Effector CD4-positive, alpha-beta T cell (primary cell): Measurements from ENCODE around the gene FST.

Source experiments
- DNase-seq: peaks from one replicate; pipeline ENCODE4 v3.0.0-alpha.2; 2020

FST gene

DNA sequence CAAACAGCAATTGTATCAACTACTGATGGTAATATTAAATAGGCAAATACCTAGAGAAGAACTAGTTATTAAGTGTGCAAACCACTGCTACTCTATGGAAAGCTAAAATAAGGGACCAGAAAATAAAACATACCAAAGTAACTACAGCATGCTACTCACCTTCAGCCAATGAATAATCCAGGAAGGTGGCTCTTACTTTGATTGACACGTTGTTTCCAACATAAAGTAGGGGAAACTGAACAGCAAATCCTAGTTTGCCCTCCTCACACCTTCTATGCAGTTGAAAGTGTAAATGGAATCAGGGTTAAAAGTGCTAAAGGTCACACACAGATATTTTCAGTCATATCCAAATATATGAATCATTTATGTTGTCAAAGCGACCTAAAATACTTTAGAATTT is 5.1 kb upstream of the FST start:
- DNase-seq, result no peak

DNA sequence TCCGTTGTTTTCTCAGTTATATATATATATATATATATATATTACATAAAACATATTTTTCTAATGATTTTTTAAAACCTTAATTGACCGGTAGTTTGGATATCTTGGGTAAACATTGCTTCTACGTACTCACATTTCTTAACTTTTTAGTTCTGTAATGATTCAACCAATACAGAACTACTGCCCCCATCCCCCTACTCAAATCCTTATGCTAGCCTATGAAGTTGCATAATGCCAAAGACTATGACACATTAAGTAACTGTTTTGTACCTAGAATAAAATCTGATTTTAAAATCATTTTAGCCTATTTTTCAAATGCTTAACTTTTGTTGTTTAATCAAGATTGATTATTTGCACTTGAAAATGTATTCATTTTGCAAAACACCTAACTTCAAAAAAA is 4.4 kb upstream of the FST start:
- no peak for DNase-seq

DNA sequence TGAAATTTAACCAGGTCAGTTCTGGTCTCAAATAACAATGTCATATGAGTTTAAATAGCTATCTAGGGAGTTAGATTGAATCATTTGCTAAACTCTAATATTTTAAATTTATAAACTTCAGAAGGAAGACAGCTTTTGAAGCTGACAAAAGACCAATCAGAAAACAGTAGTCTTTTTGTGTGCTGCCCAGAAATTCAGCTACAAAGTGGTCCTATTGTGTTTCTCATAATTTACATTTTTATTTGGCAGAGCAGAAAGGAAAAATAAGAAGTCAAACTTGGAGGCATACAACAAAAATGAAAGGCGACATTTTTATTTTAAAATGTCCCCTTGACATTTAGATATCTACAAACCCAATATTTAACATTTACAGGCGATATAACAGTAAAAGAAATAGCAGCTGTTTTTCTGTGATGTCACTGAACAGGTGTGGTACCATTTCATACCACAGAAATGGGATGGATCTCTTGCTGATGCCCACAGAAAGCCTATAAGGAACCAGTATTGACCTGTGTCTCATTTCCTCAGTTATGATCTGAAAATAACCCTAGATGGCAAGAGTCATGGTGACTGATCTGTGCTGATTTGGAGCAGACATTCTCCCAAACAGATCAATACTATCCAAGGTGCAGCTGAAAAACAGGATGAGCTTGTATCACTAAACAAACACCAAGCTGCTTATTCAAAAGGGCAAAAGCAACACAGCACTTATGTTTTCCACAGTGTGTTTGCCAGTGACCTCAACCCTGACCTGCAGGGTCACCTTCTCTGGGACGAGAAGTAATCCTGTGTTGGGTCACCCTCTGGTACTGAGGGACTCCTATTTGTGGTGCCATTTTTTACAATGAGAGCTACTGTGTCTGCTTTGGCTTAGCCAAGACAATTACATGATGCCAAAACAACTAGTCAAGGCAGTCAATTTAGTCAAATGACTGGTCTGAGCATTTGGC is 3.6 kb upstream of the FST start:
- DNase-seq, result no peak

DNA sequence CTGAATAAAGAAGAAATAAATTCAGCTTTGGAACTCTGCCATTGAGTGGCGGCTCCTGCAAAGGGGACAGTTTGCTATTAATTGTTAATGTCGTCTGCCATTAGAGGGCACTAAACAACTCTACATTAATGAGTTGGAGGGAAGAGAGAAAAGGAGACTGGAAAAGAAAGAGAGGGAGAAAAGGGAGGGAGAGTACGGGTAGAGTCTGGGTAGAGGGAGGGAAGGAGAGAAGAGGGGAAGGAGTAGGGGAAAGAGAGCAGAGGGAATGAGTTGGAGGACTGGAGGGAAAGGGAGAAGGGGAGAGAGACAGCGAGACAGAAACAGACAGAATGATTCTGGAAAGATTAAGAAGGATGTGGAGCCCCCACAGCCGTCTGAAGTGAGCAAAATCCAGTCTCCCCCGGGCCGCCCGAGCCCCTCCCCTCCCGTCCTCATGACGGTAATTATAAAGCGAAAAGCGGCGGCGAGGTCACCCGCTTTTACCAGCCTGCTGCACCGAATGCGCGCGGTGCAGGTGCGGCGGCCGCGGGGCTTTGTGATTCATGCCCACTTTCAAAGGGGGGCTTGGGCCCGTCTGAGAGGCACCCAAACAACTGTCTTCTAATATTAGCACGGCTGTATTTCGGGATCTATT is 1.9 kb upstream of the FST start:
- DNase-seq, result no peak

DNA sequence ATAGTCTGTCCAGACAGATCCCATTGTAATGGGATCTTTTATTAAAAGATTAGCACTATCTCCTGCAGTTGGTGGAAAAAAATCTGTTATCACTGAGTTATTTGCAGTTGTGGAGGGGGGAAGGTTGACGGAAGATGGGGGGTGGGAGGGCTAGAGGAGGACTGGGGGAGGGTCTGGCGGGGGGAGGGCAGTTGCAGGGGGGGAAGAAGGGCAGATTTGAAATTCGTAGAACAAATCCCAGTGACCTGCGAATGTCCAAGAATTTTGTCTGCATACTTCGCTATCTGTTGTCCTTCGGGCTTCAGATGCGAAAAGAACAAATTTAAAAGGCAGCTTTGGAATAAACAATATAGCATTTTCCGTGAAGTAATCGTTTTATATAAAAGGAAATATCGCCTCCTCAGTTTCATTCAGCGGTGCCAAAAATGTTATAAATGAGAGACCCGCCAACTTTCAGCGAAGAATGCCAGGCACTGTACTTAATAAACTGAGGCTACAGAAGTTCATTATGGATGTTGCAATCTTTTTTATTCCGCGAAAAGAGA is 1.3 kb upstream of the FST start:
- DNase-seq, result no peak

DNA sequence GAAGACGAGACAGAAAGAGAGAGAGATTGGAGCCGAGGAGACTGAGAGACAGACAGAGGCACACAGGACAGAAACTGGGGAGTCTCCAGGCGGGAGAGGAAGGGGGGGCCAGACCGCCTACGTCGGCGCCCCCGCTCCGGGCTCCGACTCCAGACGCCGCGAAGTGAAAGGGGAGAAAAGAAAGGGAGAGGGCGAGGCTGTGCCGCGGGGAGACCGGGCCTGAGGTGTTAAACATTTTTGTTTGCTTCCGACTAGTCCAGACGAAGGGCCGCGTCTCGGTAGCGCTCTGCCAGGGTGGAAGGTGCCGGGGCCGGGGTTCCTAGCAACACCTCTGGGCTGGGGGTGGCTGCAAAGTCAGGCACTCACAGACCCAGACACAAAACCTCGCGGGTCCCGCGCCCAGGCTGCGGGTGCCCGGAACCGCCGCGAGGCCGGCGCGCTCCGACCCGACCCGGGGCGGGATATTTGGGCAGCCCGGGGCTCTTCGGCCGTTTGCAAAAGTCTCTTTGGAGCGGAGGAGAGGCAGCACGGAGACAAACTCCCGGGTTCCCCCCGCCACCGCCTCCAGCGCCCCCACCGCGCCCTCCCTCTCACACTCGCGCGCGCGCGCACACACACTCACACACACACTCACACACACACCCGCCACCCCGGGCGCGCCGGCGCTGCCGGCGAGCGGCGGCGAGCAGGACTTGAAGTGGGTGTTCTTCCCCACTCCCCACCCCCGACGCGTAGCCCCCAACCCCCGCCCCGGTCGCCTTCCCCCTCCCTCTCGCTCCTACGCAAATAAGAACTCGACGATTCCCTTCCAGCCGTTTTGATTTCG is 626 bp upstream of the FST start:
- DNase-seq, result peak; percentile 8

DNA sequence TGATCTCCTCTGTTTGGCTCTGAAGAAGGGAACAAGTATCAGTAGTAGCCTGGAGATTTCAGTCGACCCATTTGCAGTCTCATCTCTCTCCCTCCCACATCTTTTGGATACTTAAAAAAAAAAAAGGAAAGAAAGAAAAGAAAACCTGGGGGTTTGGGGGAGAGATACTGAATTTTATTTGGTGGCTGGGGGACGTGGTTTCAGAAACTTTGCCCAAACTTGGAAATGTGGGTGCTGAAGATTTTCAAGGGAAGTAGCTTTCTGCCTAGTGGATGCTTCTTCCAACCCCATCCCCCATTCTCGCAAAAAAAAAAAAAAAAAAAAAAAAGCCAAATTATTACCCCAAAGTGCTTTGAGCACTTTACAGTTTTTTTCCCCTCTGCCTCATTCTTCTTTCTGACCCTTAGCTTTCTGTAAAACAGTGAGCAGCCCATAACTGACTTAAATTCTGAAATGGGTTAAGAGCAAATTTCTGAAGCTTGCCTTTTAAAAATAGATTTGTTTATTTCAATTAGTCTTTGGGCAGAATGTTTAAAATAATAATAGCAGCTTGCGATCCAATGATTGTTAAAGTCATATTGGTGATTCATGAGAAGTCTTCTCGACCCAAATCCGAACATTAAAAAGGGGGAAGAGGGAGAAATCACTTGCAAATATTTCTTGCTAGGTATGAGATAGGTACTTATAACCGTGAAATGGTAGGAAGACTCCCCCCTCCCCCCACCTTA is 894 bp downstream of the FST start:
- DNase-seq, result no peak

DNA sequence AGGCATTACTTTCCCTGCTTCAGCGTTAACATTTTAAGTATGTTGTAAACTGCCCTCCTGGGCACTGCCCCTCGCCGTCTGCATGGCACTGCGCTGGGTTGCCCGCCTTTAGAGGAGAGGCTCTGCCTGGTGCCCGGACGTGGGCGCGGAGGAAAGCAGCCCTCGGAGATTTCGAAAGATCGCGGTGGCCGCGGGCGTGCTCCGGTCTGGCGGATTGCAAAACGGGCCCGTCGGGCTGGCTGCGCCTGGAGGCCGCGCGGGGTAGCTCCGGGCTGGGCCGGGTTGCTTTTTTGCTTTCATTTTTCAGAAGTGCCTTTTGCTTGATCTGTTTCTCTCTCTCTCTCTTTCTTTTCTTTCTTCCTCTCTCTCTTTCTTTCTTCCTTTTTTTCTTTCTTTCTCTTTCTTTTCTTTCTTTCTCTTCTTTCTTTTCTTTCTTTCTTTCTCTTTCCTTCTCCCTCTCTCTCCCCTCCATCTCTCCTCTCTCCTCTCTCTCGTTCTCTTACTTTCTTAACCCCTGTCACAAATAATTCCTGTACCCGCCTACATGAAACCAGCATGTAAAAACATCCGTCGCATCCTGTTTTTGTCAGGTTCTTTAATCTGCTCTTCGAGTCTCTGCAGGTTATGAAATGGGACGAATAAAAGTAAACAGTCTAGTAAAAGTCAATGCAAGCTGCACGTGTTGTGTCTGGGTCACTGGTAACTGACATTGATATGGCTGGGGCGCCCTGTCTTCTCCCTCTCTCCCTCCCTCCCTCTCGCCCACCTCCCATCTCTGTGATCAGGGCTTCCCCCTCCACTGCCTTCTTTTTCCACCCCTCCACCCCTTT is 1.7 kb downstream of the FST start:
- peak; percentile 14 for DNase-seq

DNA sequence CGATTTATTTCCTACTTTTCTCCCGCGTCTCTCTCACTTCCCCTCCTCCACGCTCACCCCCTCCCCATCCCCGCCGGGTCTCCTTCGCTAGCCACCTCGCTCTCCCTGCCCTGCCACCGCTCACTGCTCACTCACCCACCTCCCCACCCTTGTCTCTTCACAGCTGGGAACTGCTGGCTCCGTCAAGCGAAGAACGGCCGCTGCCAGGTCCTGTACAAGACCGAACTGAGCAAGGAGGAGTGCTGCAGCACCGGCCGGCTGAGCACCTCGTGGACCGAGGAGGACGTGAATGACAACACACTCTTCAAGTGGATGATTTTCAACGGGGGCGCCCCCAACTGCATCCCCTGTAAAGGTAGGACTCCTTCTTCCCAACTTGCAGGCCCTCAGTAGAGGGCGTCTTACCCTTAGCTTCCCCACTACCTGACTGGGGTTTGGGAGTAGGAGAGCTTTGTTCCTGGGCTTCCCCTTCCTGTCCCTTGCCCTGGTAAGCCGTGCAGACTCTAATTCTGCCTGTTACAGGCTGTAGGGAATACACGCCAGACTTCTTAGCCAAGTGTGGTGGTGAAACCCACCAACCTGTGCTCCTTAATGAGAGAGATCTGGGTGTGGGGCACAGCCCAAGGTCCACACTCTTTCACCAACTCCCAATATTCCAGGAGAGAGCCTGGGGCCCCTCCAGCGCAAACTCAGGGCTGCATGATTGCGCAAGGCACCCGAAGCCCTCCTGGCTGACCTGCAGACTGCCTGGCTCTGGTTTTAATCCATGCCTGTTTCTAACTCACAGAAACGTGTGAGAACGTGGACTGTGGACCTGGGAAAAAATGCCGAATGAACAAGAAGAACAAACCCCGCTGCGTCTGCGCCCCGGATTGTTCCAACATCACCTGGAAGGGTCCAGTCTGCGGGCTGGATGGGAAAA is 2.5 kb downstream of the FST start:
- peak; percentile 4 for DNase-seq

DNA sequence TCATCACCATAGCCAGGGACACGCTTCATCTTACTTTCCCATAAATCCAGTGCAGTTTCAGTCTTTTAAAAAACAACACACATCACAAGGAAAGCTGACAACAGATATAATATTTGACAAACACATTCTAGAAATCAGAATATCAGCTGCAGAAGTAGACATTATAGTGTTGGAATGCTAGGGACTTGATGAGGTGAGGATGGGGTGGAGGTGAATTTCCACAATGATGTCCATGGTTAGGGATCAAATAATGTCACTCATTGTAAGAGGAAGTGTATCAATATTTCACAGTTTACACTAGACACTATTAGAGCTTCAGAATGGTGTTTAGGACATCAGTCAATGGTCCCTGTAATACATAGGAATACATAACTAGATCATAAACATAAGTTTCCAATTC is 7.0 kb downstream of the FST start:
- no peak for DNase-seq

DNA sequence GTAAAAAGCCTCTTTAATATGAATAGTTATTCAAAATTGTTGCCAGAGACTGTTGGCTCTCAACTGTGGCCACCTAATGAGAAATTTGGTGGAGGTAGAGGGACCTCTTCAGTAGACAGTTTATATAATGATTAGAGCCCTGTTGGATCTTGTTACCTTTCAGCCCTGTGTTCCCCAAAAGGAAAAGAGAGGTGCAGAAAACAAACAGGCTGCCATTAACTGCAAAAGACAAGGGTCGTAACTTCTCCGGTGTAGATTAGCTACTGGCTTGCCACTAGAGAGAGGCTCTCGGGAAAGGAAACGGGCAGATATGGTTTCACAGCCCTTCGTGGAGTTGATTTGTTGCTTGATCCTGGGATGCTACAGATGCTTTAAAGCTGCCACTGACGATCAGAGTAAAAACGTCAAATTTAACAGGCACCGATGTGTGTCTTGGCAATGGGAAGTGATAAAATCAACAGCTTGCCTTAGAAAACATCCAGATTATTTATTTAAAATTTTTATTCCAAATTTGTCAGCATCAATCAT is 7.8 kb downstream of the FST start:
- DNase-seq, result no peak

DNA sequence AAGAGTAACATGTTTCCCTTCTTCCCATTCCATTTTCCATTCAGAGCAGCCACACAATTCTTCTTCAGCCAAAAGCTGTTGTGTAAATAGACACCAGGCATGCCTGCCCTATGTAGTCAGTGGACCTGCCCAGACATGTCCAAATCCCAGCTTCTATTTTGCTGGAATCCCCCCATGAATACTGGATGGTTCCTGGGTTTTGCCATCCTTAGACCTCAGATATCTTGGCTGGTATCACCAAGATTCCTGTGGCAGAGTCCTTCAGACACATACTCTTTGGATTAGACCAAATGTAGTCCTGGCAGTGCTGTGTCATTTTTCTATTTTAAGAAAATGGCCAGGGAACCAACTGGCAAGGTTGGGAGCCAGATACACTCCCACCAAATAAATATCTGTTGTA is 10.3 kb downstream of the FST start:
- DNase-seq, result no peak

DNA sequence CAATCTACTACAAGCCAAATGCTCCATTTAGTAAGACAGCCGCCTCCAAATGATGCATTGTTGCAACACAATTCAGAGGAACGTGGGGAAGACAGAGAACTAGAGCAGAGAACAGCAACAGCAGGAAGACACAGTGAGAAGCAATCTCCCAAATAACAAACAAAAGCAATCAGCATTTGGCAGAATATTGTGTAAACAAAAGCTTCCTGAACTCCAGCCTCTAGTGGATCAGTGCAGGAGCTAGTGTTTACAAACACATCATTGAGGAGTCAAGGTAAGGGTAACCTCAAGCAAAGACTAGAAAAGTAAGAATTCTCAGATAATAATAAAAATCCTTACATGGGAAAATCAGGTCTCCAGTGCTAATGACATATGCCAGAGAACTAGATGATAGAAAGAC is 20.6 kb downstream of the FST start:
- DNase-seq, result no peak

DNA sequence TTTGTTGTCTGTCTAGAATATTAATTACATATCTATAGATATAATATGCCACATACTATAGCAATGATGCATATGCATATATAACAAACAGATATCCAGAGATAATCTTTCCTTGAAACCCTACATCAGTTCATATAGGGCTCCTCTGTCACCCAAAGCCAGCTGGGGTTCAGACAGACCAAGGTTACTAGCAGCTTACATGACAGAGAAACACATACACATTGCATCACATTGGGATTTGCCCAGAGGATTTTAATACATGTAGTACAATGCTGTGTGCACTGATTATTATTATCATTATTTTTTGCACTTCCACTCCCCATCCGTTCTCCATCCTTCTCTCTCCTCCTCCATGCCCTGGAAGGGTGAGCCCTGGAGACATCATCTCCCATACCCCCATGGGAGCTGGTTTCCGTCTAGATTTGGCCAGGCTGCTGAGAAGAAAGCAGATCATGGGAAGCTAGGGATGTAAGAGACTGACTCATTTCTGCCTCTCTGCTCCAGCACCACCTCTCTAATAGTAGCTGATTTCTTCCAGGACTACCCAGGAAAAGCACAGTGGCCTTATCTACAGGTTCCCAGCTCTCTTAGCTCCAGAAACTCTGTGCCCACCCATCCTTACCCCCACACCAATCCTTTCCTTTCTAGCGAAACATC is 23.3 kb downstream of the FST start:
- DNase-seq, result no peak

DNA sequence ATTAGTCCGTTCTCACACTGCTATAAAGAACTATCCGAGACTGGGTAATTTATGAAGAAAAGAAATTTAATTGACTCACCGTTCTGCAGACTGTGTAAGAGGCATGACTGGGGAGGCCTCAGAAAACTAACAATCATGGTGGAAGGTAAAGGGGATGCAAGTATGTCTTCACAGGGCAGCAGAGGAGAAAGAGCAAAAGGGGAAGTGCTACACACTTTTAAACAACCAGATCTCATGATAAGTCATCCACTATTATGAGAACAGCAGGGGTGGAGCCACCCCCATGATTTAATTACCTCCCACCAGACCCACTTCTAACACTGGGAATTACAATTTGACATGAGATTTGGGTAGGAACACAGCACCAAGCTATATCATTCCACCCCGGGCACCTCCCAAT is 26.6 kb downstream of the FST start:
- no peak for DNase-seq

DNA sequence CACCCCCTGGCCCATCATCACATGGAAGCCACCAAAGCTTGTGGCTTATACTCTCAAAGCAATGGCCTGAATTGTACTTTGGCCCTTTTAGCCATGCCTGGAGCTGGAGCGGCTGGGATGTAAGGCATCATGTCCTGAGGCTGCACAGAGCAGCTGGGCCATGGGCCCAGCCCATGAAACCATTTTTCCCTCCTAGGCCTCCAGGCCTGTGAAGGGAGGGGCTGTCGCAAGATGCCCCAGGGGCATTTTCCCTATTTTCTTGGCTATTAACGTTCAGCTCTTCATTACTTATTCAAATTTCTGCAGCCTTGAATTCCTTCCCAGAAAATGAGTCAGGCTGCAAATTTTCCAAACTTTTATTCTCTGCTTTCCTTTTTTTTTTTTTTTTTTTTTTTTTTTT is 27.7 kb downstream of the FST start:
- no peak for DNase-seq

DNA sequence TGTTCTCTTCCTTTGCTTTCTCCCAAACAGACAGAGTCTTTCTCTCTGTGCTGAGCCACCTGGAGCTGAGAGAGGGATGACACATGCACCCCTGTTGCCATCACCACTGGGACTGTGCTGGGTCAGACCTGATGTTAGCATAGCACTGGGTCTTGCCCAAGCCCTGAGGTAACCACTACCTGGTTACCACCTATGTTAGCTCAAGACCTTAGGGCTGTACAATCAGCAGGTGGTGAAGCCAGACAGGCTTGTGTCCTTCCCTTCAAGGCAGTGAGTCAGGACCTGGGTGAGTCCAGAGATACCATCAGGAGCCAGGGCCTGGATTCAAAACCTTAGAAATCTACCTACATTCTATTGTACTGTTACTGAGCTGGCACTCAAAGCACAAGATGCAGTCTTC is 32.1 kb downstream of the FST start:
- no peak for DNase-seq

DNA sequence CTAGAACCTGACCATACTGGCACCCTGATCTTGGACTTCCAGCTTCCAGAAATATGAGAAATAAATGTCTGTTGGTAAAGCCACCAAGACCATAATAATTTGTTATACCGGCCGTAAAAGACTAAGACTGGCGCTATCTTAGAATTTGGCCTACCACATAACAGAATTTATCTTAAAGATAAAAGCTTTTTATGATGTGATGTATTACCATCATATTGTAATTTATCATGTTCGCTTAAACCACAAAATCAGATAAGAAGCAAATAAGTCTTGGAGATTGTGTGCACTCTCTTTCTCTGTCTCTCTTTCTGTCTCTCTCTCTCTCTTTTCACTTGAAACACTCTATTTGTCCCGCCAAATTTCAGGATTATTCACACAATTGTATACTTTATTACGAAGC is 35.6 kb downstream of the FST start:
- DNase-seq, result no peak

DNA sequence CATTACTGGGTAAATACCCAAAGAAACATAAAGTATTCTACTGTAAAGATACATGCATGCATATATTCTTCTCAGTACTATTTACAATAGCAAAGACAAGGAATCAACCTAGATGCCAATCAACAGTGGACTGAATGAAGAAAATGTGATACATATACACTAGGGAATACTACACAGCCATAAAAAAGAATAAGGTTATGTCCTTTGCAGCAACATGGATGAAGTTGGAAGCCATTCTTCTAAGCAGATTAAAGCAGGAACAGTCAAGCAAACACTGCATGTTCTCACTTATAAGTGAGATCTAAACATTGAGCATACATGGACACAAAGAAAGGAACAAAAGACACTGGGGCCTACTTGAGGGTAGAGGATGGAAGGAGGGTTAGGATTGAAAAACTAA is 40.4 kb downstream of the FST start:
- DNase-seq, result no peak
